GM19043 (cell line): ENCODE results near the gene BHLHE41.

Experiments
- ATAC-seq: cut with Tn5 transposase; IDR thresholded peaks from one replicate; pipeline ENCODE4 v1.9.1; 2021; ENCODE audit warnings: low read depth; ENCODE audit not compliant: unreplicated experiment

BHLHE41 gene

GRCh38 chr12:26116829-26117715 is 7.8 kb downstream of the BHLHE41 start:
- ATAC-seq = no peak

GRCh38 chr12:26114720-26115401 is 10.0 kb downstream of the BHLHE41 start:
- no peak for ATAC-seq

- peak; percentile 60 for ATAC-seq
These were observed 10.8 kb downstream of the BHLHE41 start for GRCh38 chr12:26113853-26114719.

- no peak for ATAC-seq
These were observed 11.6 kb downstream of the BHLHE41 start for GRCh38 chr12:26113181-26113654.

GRCh38 chr12:26112703-26113147 is 12.1 kb downstream of the BHLHE41 start:
- ATAC-seq = no peak

- ATAC-seq = no peak
These were observed 12.6 kb downstream of the BHLHE41 start for GRCh38 chr12:26112232-26112631.

- ATAC-seq = no peak
These were observed 15.4 kb downstream of the BHLHE41 start for GRCh38 chr12:26109343-26109881.

GRCh38 chr12:26108915-26109314 is 15.9 kb downstream of the BHLHE41 start:
- no peak for ATAC-seq

GRCh38 chr12:26106347-26106746 is 18.5 kb downstream of the BHLHE41 start:
- no peak for ATAC-seq

GRCh38 chr12:26102953-26103352 is 21.9 kb downstream of the BHLHE41 start:
- no peak for ATAC-seq

GRCh38 chr12:26101763-26102162 is 23.1 kb downstream of the BHLHE41 start:
- no peak for ATAC-seq

GRCh38 chr12:26101350-26101734 is 23.5 kb downstream of the BHLHE41 start:
- ATAC-seq = no peak

GRCh38 chr12:26100666-26101349 is 24.0 kb downstream of the BHLHE41 start:
- ATAC-seq = no peak

- no peak for ATAC-seq
These were observed 27.6 kb downstream of the BHLHE41 start for GRCh38 chr12:26097046-26097878.

- ATAC-seq = no peak
These were observed 28.8 kb downstream of the BHLHE41 start for GRCh38 chr12:26096036-26096435.

GRCh38 chr12:26095186-26095585 is 29.7 kb downstream of the BHLHE41 start:
- no peak for ATAC-seq

GRCh38 chr12:26092346-26093105 is 32.3 kb downstream of the BHLHE41 start:
- no peak for ATAC-seq

- ATAC-seq = no peak
These were observed 33.0 kb downstream of the BHLHE41 start for GRCh38 chr12:26091822-26092221.
